Astrocyte (in vitro differentiated cells and primary cell): ENCODE data around the gene MAEA.

Source experiments
- CTCF ChIP-seq: IDR thresholded peaks from 2 replicates; pipeline ENCODE4 v1.5.1; 2011; ENCODE audit warnings: low read depth, mild to moderate bottlenecking, inconsistent platforms, low read length, moderate library complexity; ENCODE audit not compliant: insufficient read depth
- EZH2 ChIP-seq: IDR thresholded peaks from 2 replicates; pipeline ENCODE4 v1.6.1; 2012; ENCODE audit warnings: mild to moderate bottlenecking, low read length, inconsistent platforms; ENCODE audit not compliant: insufficient read depth

GRCh38 chr4:1378559-1379231 lies 89.0 kb downstream of the MAEA start:
- TF ChIP-seq CTCF (no peak), EZH2 (no peak)
